ENCODE results near the gene GNAL.
"Not testable (repeated sequence)": the region's sequence is repeated elsewhere in the genome, so short reads cannot be mapped to it uniquely, and the experiment has no call there.

GNAL gene

GRCh38 chr18:11851146-11851805 lies 162.2 kb downstream of the GNAL start, which contains the start of gene CHMP1B:
TSS of gene CHMP1B (plus strand) at chr18:11851413. CDS start at chr18:11851512, 99 bp downstream.
- peak; percentile 97 to 99 for DNase-seq

GRCh38 chr18:11851806-11852337 lies 162.8 kb downstream of the GNAL start:
- peak; percentile 36 to 64 for DNase-seq

- not testable (repeated sequence) for DNase-seq
Measured at GRCh38 chr18:11854554-11854953, 165.5 kb downstream of the GNAL start.

- peak; percentile 75 to 91 for DNase-seq
Measured at GRCh38 chr18:11857177-11857887, 168.3 kb downstream of the GNAL start.

GRCh38 chr18:11859282-11859830 lies 170.3 kb downstream of the GNAL start:
- DNase-seq = no peak

GRCh38 chr18:11859903-11860407 lies 170.9 kb downstream of the GNAL start:
- peak in 1 of 2 donors; percentile 24 for DNase-seq

GRCh38 chr18:11860594-11861450 lies 171.8 kb downstream of the GNAL start:
- DNase-seq = no peak

- DNase-seq = no peak
Measured at GRCh38 chr18:11861583-11862288, 172.7 kb downstream of the GNAL start.

- no peak for DNase-seq
Measured at GRCh38 chr18:11862468-11863137, 173.5 kb downstream of the GNAL start.

GRCh38 chr18:11864471-11864870 lies 175.4 kb downstream of the GNAL start:
- DNase-seq = no peak

- no peak for DNase-seq
Measured at GRCh38 chr18:11865071-11865470, 176.0 kb downstream of the GNAL start.

- DNase-seq = no peak
Measured at GRCh38 chr18:11866329-11866728, 177.3 kb downstream of the GNAL start.

- DNase-seq = no peak
Measured at GRCh38 chr18:11866764-11867163, 177.7 kb downstream of the GNAL start.

GRCh38 chr18:11868230-11868629 lies 179.2 kb downstream of the GNAL start:
- DNase-seq = no peak

GRCh38 chr18:11871501-11871900 lies 182.4 kb downstream of the GNAL start:
- DNase-seq = no peak

- DNase-seq = peak; percentile 20 to 42
Measured at GRCh38 chr18:11872479-11873136, 183.5 kb downstream of the GNAL start.

GRCh38 chr18:11873670-11874340 lies 184.7 kb downstream of the GNAL start:
- DNase-seq = no peak

GRCh38 chr18:11874676-11875075 lies 185.6 kb downstream of the GNAL start:
- DNase-seq = no peak

- DNase-seq = no peak
Measured at GRCh38 chr18:11877497-11878135, 188.6 kb downstream of the GNAL start.
